ENCODE measurements around the gene HAPSTR1. TPM values are rescaled to one million over a fixed set of nuclear protein-coding genes. Genes with fewer than 3 reads are reported as not detected.

Gene HAPSTR1
- polyA plus RNA-seq, 2 of the 4 experiments (the other 2 are of a cell fraction): 22.4 to 36.9 TPM

DNA sequence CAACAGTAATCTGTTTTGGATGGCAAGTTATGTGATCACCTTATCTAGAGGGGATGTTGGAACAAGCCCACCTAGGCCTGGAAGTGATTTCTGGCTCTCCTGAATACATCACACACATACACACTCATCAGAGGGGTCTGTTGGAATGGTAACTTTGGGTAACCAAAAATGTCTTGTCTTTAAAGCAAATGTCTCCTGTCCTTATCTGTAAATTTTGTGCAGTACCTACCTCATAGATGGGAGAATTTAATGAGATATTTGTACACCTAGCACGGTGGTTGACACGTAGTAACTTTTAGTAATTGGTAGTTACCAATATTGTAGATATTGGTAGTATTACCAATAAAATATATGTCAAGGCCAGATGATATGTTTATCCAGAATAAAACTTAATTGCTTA is 24.7 kb downstream of the HAPSTR1 start:
- DNase-seq (ENCODE audit: low read depth in 1 of 2, low spot score in 1 of 2): no peak
- H3K27ac ChIP-seq: no peak overlapping the region
- peaks cover 66% of the 10 kb centered on the region for H3K4me1 ChIP-seq
- 99% methylated on average over 2 of the region's 2 CpGs for WGBS (ENCODE audit: missing lambda C conversion rate)
- no peaks in the 10 kb centered on the region for H3K9me3 ChIP-seq
- no peak overlapping the region for H3K4me3 ChIP-seq
- ChIA-PET CTCF (no interaction called here), POLR2A (no interaction called here)
- FAIRE-seq: no peak
- H3K4me2 ChIP-seq: no peak overlapping the region
- TF ChIP-seq JUN (IDR thresholded peaks at IDR 0.05): no peak
- no peak for TF ChIP-seq FOSL2 (IDR thresholded peaks at IDR 0.05)
- TF ChIP-seq FOSL2 (CRISPR knock-in tag; IDR thresholded peaks at IDR 0.05): no peak
- no peak for TF ChIP-seq CBX8 (IDR thresholded peaks at IDR 0.05)
- TF ChIP-seq, protein P1, sequence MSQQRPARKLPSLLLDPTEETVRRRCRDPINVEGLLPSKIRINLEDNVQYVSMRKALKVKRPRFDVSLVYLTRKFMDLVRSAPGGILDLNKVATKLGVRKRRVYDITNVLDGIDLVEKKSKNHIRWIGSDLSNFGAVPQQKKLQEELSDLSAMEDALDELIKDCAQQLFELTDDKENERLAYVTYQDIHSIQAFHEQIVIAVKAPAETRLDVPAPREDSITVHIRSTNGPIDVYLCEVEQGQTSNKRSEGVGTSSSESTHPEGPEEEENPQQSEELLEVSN (IDR thresholded peaks at IDR 0.05; ENCODE audit: borderline replicate concordance, low read depth): no peak
- TF ChIP-seq POLR2A (IDR thresholded peaks at IDR 0.05; ENCODE audit: low read length): no peak
- TF ChIP-seq SREBF2 (IDR thresholded peaks at IDR 0.05): no peak
- TF ChIP-seq, protein P2, sequence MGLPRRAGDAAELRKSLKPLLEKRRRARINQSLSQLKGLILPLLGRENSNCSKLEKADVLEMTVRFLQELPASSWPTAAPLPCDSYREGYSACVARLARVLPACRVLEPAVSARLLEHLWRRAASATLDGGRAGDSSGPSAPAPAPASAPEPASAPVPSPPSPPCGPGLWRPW (IDR thresholded peaks at IDR 0.05): no peak
- no peak for TF ChIP-seq RAD21 (conservative IDR thresholded peaks at IDR 0.05 in 1 of 2, IDR thresholded peaks at IDR 0.05 in 1 of 2)
- no peak for TF ChIP-seq RNF2 (IDR thresholded peaks at IDR 0.05; ENCODE audit: borderline replicate concordance, low read depth)
- no peak for TF ChIP-seq KDM5A (IDR thresholded peaks at IDR 0.05)
- no peak for TF ChIP-seq CBX2 (IDR thresholded peaks at IDR 0.05; ENCODE audit: borderline replicate concordance, low read depth)
- no peak for TF ChIP-seq EHF (CRISPR knock-in tag; IDR thresholded peaks at IDR 0.05)
- ATAC-seq: no peak

DNA sequence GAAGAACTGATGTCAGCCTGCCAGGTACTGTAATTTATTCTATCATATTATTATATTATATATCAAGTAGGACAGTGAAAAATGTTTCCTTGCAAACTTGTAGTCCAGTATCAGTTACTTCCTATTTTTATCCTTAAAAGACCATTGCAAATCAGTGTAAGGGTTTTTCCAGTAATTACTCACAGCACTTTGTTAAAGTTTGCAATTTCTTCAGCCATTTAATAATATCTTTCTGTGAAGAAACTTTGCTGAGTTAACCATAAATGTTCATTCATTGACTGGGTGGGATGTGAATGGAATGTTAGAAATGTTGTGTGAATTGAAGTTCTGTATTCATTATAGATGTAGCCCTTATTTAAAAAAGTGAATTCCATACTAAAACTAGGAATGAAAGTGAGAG is 26.7 kb downstream of the HAPSTR1 start:
- Histone ChIP-seq H3K9me3 (no peaks in the 10 kb centered on the region), H3K27ac (no peak overlapping the region), H3K4me1 (peaks cover 58% of the 10 kb centered on the region), H3K4me3 (no peak overlapping the region), H3K4me2 (no peak overlapping the region)
- TF ChIP-seq KDM1A (IDR thresholded peaks at IDR 0.05; ENCODE audit: low read depth) (no peak), CHD2 (IDR thresholded peaks at IDR 0.05; ENCODE audit: low read length, partially characterized antibody) (no peak), HOXA7 (CRISPR knock-in tag; IDR thresholded peaks at IDR 0.05) (no peak), CBX2 (IDR thresholded peaks at IDR 0.05; ENCODE audit: borderline replicate concordance, low read depth) (no peak), MYC (IDR thresholded peaks at IDR 0.05; ENCODE audit: borderline replicate concordance, low read length) (no peak), RCOR1 (IDR thresholded peaks at IDR 0.05; ENCODE audit: low read depth, low read length) (no peak), JUN (IDR thresholded peaks at IDR 0.05) (no peak), HDAC2 (IDR thresholded peaks at IDR 0.05) (no peak), FOSL2 (IDR thresholded peaks at IDR 0.05) (no peak), FOSL2 (CRISPR knock-in tag; IDR thresholded peaks at IDR 0.05) (no peak), ZFP36 (IDR thresholded peaks at IDR 0.05; ENCODE audit: borderline replicate concordance, partially characterized antibody) (no peak), HOXB13 (CRISPR knock-in tag; IDR thresholded peaks at IDR 0.05; ENCODE audit: low read depth) (no peak), RNF2 (IDR thresholded peaks at IDR 0.05; ENCODE audit: borderline replicate concordance, low read depth) (no peak), ZC3H11A (IDR thresholded peaks at IDR 0.05) (no peak), SMC3 (IDR thresholded peaks at IDR 0.05) (no peak), ESRRA (IDR thresholded peaks at IDR 0.05; ENCODE audit: borderline replicate concordance, low read length) (no peak)
- TF ChIP-seq, protein P2 (IDR thresholded peaks at IDR 0.05): no peak
- TF ChIP-seq, protein P3, sequence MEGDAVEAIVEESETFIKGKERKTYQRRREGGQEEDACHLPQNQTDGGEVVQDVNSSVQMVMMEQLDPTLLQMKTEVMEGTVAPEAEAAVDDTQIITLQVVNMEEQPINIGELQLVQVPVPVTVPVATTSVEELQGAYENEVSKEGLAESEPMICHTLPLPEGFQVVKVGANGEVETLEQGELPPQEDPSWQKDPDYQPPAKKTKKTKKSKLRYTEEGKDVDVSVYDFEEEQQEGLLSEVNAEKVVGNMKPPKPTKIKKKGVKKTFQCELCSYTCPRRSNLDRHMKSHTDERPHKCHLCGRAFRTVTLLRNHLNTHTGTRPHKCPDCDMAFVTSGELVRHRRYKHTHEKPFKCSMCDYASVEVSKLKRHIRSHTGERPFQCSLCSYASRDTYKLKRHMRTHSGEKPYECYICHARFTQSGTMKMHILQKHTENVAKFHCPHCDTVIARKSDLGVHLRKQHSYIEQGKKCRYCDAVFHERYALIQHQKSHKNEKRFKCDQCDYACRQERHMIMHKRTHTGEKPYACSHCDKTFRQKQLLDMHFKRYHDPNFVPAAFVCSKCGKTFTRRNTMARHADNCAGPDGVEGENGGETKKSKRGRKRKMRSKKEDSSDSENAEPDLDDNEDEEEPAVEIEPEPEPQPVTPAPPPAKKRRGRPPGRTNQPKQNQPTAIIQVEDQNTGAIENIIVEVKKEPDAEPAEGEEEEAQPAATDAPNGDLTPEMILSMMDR (IDR thresholded peaks at IDR 0.05): no peak
- TF ChIP-seq, protein P4, sequence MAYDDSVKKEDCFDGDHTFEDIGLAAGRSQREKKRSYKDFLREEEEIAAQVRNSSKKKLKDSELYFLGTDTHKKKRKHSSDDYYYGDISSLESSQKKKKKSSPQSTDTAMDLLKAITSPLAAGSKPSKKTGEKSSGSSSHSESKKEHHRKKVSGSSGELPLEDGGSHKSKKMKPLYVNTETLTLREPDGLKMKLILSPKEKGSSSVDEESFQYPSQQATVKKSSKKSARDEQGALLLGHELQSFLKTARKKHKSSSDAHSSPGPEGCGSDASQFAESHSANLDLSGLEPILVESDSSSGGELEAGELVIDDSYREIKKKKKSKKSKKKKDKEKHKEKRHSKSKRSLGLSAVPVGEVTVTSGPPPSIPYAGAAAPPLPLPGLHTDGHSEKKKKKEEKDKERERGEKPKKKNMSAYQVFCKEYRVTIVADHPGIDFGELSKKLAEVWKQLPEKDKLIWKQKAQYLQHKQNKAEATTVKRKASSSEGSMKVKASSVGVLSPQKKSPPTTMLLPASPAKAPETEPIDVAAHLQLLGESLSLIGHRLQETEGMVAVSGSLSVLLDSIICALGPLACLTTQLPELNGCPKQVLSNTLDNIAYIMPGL (CRISPR knock-in tag; IDR thresholded peaks at IDR 0.05; ENCODE audit: borderline replicate concordance): no peak
- no peak for FAIRE-seq
- no peak for DNase-seq (ENCODE audit: low read depth in 1 of 2, low spot score in 1 of 2)
- ATAC-seq: no peak
- ChIA-PET POLR2A (no interaction called here), CTCF (interaction anchor here (1.2 kb wide), 1 partner anchor 10 kb away, joined by 3 read pairs; no protein-coding TSS in a partner anchor)

Data from A549 (cell line).